Gastrocnemius medialis (tissue), 4 donors: ENCODE data around the gene STPG1.

Source experiments
- POLR2A ChIP-seq, 2 donors: fragments of 450-650 bp; IDR thresholded peaks; one replicate each; pipeline ENCODE4 v1.6.1; 2017; ENCODE audit warnings: antibody characterized with exemption in 2 of 2, mild to moderate bottlenecking in 2 of 2, moderate library complexity in 2 of 2
- TF ChIP-seq, protein P1 (sequence below), 5 experiments: fragments of 450-650 bp in 3 of 5; fragments of 200-600 bp in 2 of 5; sonication (generic) in 2 of 5; IDR thresholded peaks in 4 of 5; conservative IDR thresholded peaks in 1 of 5; 1 replicate in 4 of 5; 2 replicates in 1 of 5; pipeline ENCODE4 v1.5.1; 2016 to 2019; ENCODE audit warnings: antibody characterized with exemption in 5 of 5, mild to moderate bottlenecking in 3 of 5, moderate library complexity in 3 of 5

GRCh38 chr1:24373044-24373443, 40.5 kb downstream of the STPG1 start:
- TF ChIP-seq POLR2A (IDR thresholded peaks at IDR 0.05): no peak
- TF ChIP-seq, protein P1, sequence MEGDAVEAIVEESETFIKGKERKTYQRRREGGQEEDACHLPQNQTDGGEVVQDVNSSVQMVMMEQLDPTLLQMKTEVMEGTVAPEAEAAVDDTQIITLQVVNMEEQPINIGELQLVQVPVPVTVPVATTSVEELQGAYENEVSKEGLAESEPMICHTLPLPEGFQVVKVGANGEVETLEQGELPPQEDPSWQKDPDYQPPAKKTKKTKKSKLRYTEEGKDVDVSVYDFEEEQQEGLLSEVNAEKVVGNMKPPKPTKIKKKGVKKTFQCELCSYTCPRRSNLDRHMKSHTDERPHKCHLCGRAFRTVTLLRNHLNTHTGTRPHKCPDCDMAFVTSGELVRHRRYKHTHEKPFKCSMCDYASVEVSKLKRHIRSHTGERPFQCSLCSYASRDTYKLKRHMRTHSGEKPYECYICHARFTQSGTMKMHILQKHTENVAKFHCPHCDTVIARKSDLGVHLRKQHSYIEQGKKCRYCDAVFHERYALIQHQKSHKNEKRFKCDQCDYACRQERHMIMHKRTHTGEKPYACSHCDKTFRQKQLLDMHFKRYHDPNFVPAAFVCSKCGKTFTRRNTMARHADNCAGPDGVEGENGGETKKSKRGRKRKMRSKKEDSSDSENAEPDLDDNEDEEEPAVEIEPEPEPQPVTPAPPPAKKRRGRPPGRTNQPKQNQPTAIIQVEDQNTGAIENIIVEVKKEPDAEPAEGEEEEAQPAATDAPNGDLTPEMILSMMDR (IDR thresholded peaks at IDR 0.05 in 4 of 5, conservative IDR thresholded peaks at IDR 0.05 in 1 of 5): no peak
